A549 (cell line): ENCODE results near the gene SIGMAR1. TPM values are rescaled to one million over a fixed set of nuclear protein-coding genes. Genes with fewer than 3 reads are reported as not detected.
"Not testable (repeated sequence)": the region's sequence is repeated elsewhere in the genome, so short reads cannot be mapped to it uniquely, and the experiment has no call there.

ENCODE experiments used
- ATAC-seq, 2 experiments: fragments of 200-7000 bp in 1 of 2; fragments of >200 bp in 1 of 2; cut with Nextera tagmentation in 1 of 2; cut with Tn5 transposase in 1 of 2; 3 replicates each; pipeline versions ENCODE4 v1.8.0 to v1.9.1; 2018 to 2020; ENCODE audit warnings: mild to moderate bottlenecking in 1 of 2, moderate library complexity in 1 of 2
- CTCF ChIA-PET: fragments of 300-600 bp; sonication (Branson Sonifier 250); formaldehyde crosslinking; extraction: SDS; loops from one replicate; lab custom pipeline; 2021; ENCODE audit warnings: antibody characterized with exemption, inconsistent platforms; lab: Yijun Ruan, JAX
- POLR2A ChIA-PET: fragments of 350-600 bp; formaldehyde crosslinking; extraction: SDS; loops from one replicate; lab custom pipeline; 2021; ENCODE audit warnings: antibody characterized with exemption, inconsistent platforms; lab: Yijun Ruan, JAX
- DNase-seq, 2 experiments: peaks; one replicate each; pipeline versions ENCODE4 v3.0.0 to v3.0.0-alpha.2; 2011 to 2016; ENCODE audit warnings: low read depth in 1 of 2, low spot score in 1 of 2
- FAIRE-seq: peaks from 2 replicates; lab custom pipeline; 2011; peaks lifted over from hg19 to GRCh38; lab: Jason Lieb, UNC
- H3K27ac ChIP-seq, 2 experiments: fragments of >200 bp; sonication (Bioruptor Twin); formaldehyde crosslinking; 3 replicates each; pipeline ENCODE4 v1.5.1; 2016 to 2017
- H3K4me1 ChIP-seq: fragments of >200 bp; sonication (Bioruptor Twin); formaldehyde crosslinking; 3 replicates; pipeline ENCODE4 v1.6.1; 2016
- H3K4me2 ChIP-seq: fragments of >200 bp; sonication (Bioruptor Twin); formaldehyde crosslinking; 3 replicates; pipeline ENCODE4 v1.6.1; 2016
- H3K4me3 ChIP-seq: fragments of >200 bp; sonication (Bioruptor Twin); formaldehyde crosslinking; 3 replicates; pipeline ENCODE4 v1.5.1; 2016
- H3K9me3 ChIP-seq: fragments of >200 bp; sonication (Bioruptor Twin); formaldehyde crosslinking; 3 replicates; pipeline ENCODE4 v1.6.1; 2016
- BCL3 ChIP-seq: fragments of >200 bp; sonication (Bioruptor Twin); formaldehyde crosslinking; IDR thresholded peaks from 3 replicates; pipeline ENCODE4 v1.6.1; 2016
- CBX8 ChIP-seq: fragments of 200-600 bp; sonication (generic); IDR thresholded peaks from 2 replicates; pipeline ENCODE4 v1.6.1; 2016
- E2F6 ChIP-seq: IDR thresholded peaks from 2 replicates; pipeline ENCODE4 v1.6.1; 2012; ENCODE audit warnings: low read depth, borderline replicate concordance
- EHF ChIP-seq: fragments of 250-450 bp; sonication (Bioruptor Pico); IDR thresholded peaks from 2 replicates; pipeline ENCODE4 v1.5.0; 2020; ENCODE audit warnings: mild to moderate bottlenecking
- ESRRA ChIP-seq: fragments of 150-350 bp; IDR thresholded peaks from 2 replicates; pipeline ENCODE4 v1.6.1; 2014; ENCODE audit warnings: mild to moderate bottlenecking, low read length, borderline replicate concordance
- FOSB ChIP-seq: fragments of 250-450 bp; sonication (Bioruptor Pico); IDR thresholded peaks from 2 replicates; pipeline ENCODE4 v1.5.0; 2020; ENCODE audit warnings: mild to moderate bottlenecking, moderate library complexity
- HOXA7 ChIP-seq: fragments of 250-450 bp; sonication (Bioruptor Pico); IDR thresholded peaks from 2 replicates; pipeline ENCODE4 v1.5.0; 2020; ENCODE audit warnings: mild to moderate bottlenecking, moderate library complexity
- HOXB13 ChIP-seq: fragments of 250-450 bp; sonication (Bioruptor Pico); IDR thresholded peaks from 2 replicates; pipeline ENCODE4 v1.5.0; 2020; ENCODE audit warnings: low read depth, mild to moderate bottlenecking, moderate library complexity
- HOXB5 ChIP-seq: fragments of 250-450 bp; sonication (Bioruptor Pico); IDR thresholded peaks from 2 replicates; pipeline ENCODE4 v1.5.0; 2020; ENCODE audit warnings: mild to moderate bottlenecking, moderate library complexity
- JUN ChIP-seq, 2 experiments: fragments of >200 bp; sonication (Bioruptor Twin); formaldehyde crosslinking; IDR thresholded peaks; 2 replicates in 1 of 2; 3 replicates in 1 of 2; pipeline ENCODE4 v1.6.1; 2016 to 2017
- JUNB ChIP-seq: fragments of >200 bp; sonication (Bioruptor Twin); formaldehyde crosslinking; IDR thresholded peaks from 2 replicates; pipeline ENCODE4 v1.6.1; 2016
- KDM1A ChIP-seq: fragments of 200-600 bp; sonication (generic); IDR thresholded peaks from 2 replicates; pipeline ENCODE4 v1.6.1; 2016; ENCODE audit warnings: low read depth, mild to moderate bottlenecking
- MYC ChIP-seq: IDR thresholded peaks from 2 replicates; pipeline ENCODE4 v1.6.1; 2012; ENCODE audit warnings: mild to moderate bottlenecking, inconsistent platforms, low read length, improper control_type of control experiment, borderline replicate concordance
- POLR2AphosphoS2 ChIP-seq: conservative IDR thresholded peaks from 2 replicates; pipeline ENCODE4 v1.6.1; 2012; ENCODE audit warnings: low read length, improper control_type of control experiment, inconsistent platforms
- RARB ChIP-seq: fragments of 250-450 bp; sonication (Bioruptor Pico); IDR thresholded peaks from 2 replicates; pipeline ENCODE4 v1.8.0; 2021; ENCODE audit warnings: mild to moderate bottlenecking, moderate library complexity
- RCOR1 ChIP-seq: fragments of 150-350 bp; IDR thresholded peaks from 2 replicates; pipeline ENCODE4 v1.6.1; 2014; ENCODE audit warnings: antibody characterized with exemption, low read length, low read depth
- SMC3 ChIP-seq: fragments of >200 bp; sonication (Bioruptor Twin); formaldehyde crosslinking; IDR thresholded peaks from 3 replicates; pipeline ENCODE4 v1.6.1; 2018; ENCODE audit warnings: inconsistent platforms
- SREBF2 ChIP-seq: fragments of 450-650 bp; IDR thresholded peaks from 2 replicates; pipeline ENCODE4 v1.6.1; 2014; ENCODE audit warnings: mild to moderate bottlenecking, moderate library complexity
- TFCP2L1 ChIP-seq: fragments of 250-450 bp; sonication (Bioruptor Pico); IDR thresholded peaks from 2 replicates; pipeline ENCODE4 v1.5.0; 2021; ENCODE audit warnings: mild to moderate bottlenecking
- USF2 ChIP-seq: fragments of 450-650 bp; IDR thresholded peaks from 2 replicates; pipeline ENCODE4 v1.6.1; 2014; ENCODE audit warnings: antibody characterized with exemption
- WGBS: methylation state at CpG from one replicate; pipeline ENCODE4 v1.1.6; 2017; ENCODE audit errors: missing lambda C conversion rate; 5-methylcytosine and 5-hydroxymethylcytosine counted together
- polyA plus RNA-seq, 4 experiments: library from polyadenylated mRNA; depleted of rRNA in 3 of 4; stranded (reverse); fragments of >200 nt; fragmentation: RNase III in 1 of 4; extraction: RNeasy Plus Mini Kit Qiagen cat#74134 plus additional on column Dnase treatment in 1 of 4; gene quantifications; 2 replicates in 3 of 4; 3 replicates in 1 of 4; pipeline ENCODE4 v1.2.3, GENCODE V29; 2011 to 2017

SIGMAR1 gene
- polyA plus RNA-seq, 2 of the 4 experiments (the other 2 are of a cell fraction), result 64.6 to 150 TPM

- H3K9me3 ChIP-seq, result no peaks in the 10 kb centered on the region
- H3K27ac ChIP-seq, result no peak overlapping the region
- no peak for DNase-seq
- CTCF ChIA-PET, result interaction anchor here (1.1 to 22.6 kb wide), 9 partner anchors 11 to 58 kb away, joined by 3 to 288 read pairs (median 7); partner anchors contain the start of genes ARID3C, CCL27 and RPP25L
- no peak overlapping the region for H3K4me3 ChIP-seq
- TF ChIP-seq POLR2AphosphoS2 (no peak), TFCP2L1 (CRISPR knock-in tag) (no peak), RARB (CRISPR knock-in tag) (no peak), SMC3 (no peak), HOXB5 (CRISPR knock-in tag) (no peak), CBX8 (no peak), JUN (IDR thresholded peaks at IDR 0.05) (no peak), RCOR1 (no peak), SREBF2 (no peak), ESRRA (no peak), JUNB (no peak), EHF (no peak)
- TF ChIP-seq, all 56 proteins: peak for 0
- peaks cover 29% of the 10 kb centered on the region for H3K4me1 ChIP-seq
- POLR2A ChIA-PET, result interaction anchor here (1.3 kb wide), 1 partner anchor 21 kb away, joined by 5 read pairs; no protein-coding TSS in a partner anchor
- no peak for FAIRE-seq
- no peak overlapping the region for H3K4me2 ChIP-seq
- no peak for ATAC-seq
Observed at GRCh38 chr9:34644766-34645314, 7.3 kb upstream of the SIGMAR1 start.

GRCh38 chr9:34642679-34643078, 5.1 kb upstream of the SIGMAR1 start:
- no peak overlapping the region for H3K4me2 ChIP-seq
- 96% methylated on average over 1 of the region's 1 CpG for WGBS
- DNase-seq (no peak), ATAC-seq (no peak), FAIRE-seq (no peak)
- no peak for TF ChIP-seq FOSB (CRISPR knock-in tag)
- TF ChIP-seq MYC, result no peak
- no peak for TF ChIP-seq BCL3
- no peak for TF ChIP-seq HOXB13 (CRISPR knock-in tag)
- TF ChIP-seq E2F6, result no peak
- no peak for TF ChIP-seq POLR2AphosphoS2
- TF ChIP-seq HOXA7 (CRISPR knock-in tag), result no peak
- no peak for TF ChIP-seq KDM1A
- no peak for TF ChIP-seq USF2
- H3K27ac ChIP-seq, result no peak overlapping the region
- ChIA-PET CTCF (interaction anchor here (0.9 to 22.6 kb wide), 7 partner anchors 8 to 95 kb away, joined by 3 to 288 read pairs (median 3); partner anchors contain the start of genes CCL27, IL11RA and RPP25L), POLR2A (no interaction called here)
- H3K4me3 ChIP-seq, result no peak overlapping the region
- H3K9me3 ChIP-seq, result no peaks in the 10 kb centered on the region
- H3K4me1 ChIP-seq, result peaks cover 31% of the 10 kb centered on the region

- not testable (repeated sequence) for H3K4me2 ChIP-seq, H3K27ac ChIP-seq, H3K4me3 ChIP-seq, DNase-seq, ATAC-seq, H3K9me3 ChIP-seq, FAIRE-seq
- H3K4me1 ChIP-seq, result peaks cover 26% of the 10 kb centered on the region; the same call in 2 of the 3 replicates
- 87% methylated on average over 8 of the region's 8 CpGs for WGBS
- ChIA-PET CTCF (interaction anchor here (1.7 to 22.6 kb wide), 4 partner anchors 11 to 63 kb away, joined by 4 to 429 read pairs (median 198); partner anchors contain the start of genes CCL27, GALT, IL11RA and RPP25L), POLR2A (interaction anchor here (0.6 to 1.8 kb wide), 2 partner anchors 14 to 16 kb away, joined by 6 read pairs; no protein-coding TSS in a partner anchor)
Observed at GRCh38 chr9:34639322-34639721, 1.7 kb upstream of the SIGMAR1 start.
